Mammary epithelial cell (primary cell): ENCODE results near the gene HIP1.
"Not testable (repeated sequence)": the region's sequence is repeated elsewhere in the genome, so short reads cannot be mapped to it uniquely, and the experiment has no call there.

ENCODE experiments used
- CTCF ChIP-seq, 2 donors: IDR thresholded peaks in 1 of 2; conservative IDR thresholded peaks in 1 of 2; 2 replicates each; pipeline ENCODE4 v1.5.1; 2011 to 2012; ENCODE audit warnings: inconsistent platforms in 2 of 2, low read length in 2 of 2, mild to moderate bottlenecking in 2 of 2, control low read depth in 1 of 2, low read depth in 1 of 2; ENCODE audit not compliant: insufficient read depth in 1 of 2; ENCODE audit errors: extremely low read depth in 1 of 2
- EZH2 ChIP-seq: IDR thresholded peaks from 2 replicates; pipeline ENCODE4 v1.6.1; 2012; ENCODE audit warnings: low read length, inconsistent platforms, borderline replicate concordance

GRCh38 chr7:75593500-75594184 lies 145.1 kb downstream of the HIP1 start:
- not testable (repeated sequence) for TF ChIP-seq CTCF (conservative IDR thresholded peaks at IDR 0.05 in 1 of 2, IDR thresholded peaks at IDR 0.05 in 1 of 2; ENCODE audit: extremely low read depth in 1 of 2, insufficient read depth in 1 of 2, low read depth in 1 of 2, low read length in 2 of 2); EZH2
